GM23248 (cell line): ENCODE results near the gene CPLX1.

Experiments used
- EZH2 ChIP-seq: fragments of 200-600 bp; sonication (generic); IDR thresholded peaks from 2 replicates; pipeline ENCODE4 v1.6.1; 2018; ENCODE audit warnings: antibody characterized with exemption, mild to moderate bottlenecking; ENCODE audit not compliant: insufficient read depth, poor library complexity, severe bottlenecking
- EZH2phosphoT487 ChIP-seq: fragments of 200-600 bp; sonication (generic); IDR thresholded peaks from 2 replicates; pipeline ENCODE4 v1.6.1; 2018; ENCODE audit warnings: antibody characterized with exemption, moderate library complexity, mild to moderate bottlenecking, low read depth; ENCODE audit not compliant: insufficient read depth

DNA sequence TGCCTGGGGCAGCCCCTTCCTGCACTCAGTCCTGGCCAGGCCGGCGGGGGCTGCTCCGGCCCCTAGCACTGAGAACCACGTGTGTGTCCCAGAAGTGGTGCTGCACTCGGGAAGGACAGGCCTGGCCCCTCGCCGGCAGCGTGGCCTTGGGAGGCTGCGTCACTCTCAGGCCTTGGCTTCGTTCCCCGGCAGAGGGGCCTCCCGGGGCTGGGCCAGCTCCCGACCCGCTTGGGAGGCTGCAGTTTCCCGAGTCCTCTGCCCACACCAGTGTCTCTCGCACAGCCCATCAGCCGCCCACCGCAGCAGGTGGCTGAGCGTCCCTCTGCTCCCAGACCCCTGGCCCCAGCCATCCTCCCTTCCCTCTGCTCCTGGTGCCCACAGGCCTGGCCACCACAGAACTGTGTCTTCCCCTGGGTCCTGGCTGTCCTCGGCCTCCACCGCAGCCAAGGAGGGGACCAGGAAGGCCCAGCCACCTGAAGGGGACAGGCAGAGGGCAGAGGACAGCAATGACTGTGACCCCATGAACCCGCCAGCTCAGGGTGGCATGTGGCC is 10.9 kb upstream of the CPLX1 start:
- TF ChIP-seq EZH2 (no peak), EZH2phosphoT487 (no peak)
